Bronchial epithelial cell (primary cell): ENCODE measurements around the gene SYNGAP1. TPM values are rescaled to one million over a fixed set of nuclear protein-coding genes. Genes with fewer than 3 reads are reported as not detected.
A peak's percentile ranks its signal among the peaks of the same experiment; 100 is the strongest.

ENCODE experiments used
- DNase-seq: peaks from one replicate; pipeline ENCODE4 v3.0.0-alpha.2; 2010; ENCODE audit warnings: low read depth
- FAIRE-seq: peaks from 2 replicates; lab custom pipeline; 2011; peaks lifted over from hg19 to GRCh38; lab: Jason Lieb, UNC
- H3K27me3 ChIP-seq: 2 replicates; pipeline ENCODE4 v1.5.1; 2011; ENCODE audit warnings: low read length; ENCODE audit not compliant: control insufficient read depth, insufficient read depth
- H3K36me3 ChIP-seq: 2 replicates; pipeline ENCODE4 v1.5.1; 2011; ENCODE audit warnings: low read length; ENCODE audit not compliant: control insufficient read depth, insufficient read depth
- H3K4me3 ChIP-seq: 2 replicates; pipeline ENCODE4 v1.5.1; 2011; ENCODE audit warnings: mild to moderate bottlenecking, low read depth, low read length, control low read depth
- total RNA-seq: library from RNA; depleted of rRNA; stranded (reverse); fragments of >200 nt; gene quantifications from 2 replicates; pipeline ENCODE4 v1.2.1, GENCODE V29; 2014
- TF ChIP-seq, protein P1 (sequence below): IDR thresholded peaks from 2 replicates; pipeline ENCODE4 v1.5.1; 2011; ENCODE audit warnings: mild to moderate bottlenecking, moderate library complexity, low read length, control low read depth, inconsistent platforms; ENCODE audit not compliant: insufficient read depth, severe bottlenecking

SYNGAP1 gene
- total RNA-seq, 1 donor from 2014 or later: 0.79 TPM

DNA sequence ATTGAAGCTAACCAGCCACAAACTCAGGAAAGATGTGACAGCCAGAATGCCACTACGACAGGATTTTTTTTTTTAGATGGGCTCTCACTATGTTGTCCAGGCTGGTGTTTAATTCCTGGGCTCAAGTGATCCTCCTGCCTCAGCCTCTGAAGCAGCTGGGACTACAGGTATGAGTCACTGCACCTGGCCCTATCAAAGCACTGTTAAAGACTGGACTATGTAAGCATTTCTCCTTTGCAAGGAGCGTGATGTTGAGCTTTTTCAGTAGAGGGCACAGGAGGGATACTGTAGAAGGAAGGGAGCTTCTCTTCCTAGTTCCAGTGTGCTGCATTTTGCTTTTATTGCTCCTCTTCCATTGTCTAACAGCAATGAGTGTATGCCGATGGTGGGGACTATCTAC is 70.3 kb downstream of the SYNGAP1 start:
- FAIRE-seq (no peak), DNase-seq (peak; percentile 46)
- Histone ChIP-seq H3K36me3 (no peaks in the 10 kb centered on the region), H3K4me3 (no peak overlapping the region), H3K27me3 (no peaks in the 10 kb centered on the region)
- TF ChIP-seq, protein P1, sequence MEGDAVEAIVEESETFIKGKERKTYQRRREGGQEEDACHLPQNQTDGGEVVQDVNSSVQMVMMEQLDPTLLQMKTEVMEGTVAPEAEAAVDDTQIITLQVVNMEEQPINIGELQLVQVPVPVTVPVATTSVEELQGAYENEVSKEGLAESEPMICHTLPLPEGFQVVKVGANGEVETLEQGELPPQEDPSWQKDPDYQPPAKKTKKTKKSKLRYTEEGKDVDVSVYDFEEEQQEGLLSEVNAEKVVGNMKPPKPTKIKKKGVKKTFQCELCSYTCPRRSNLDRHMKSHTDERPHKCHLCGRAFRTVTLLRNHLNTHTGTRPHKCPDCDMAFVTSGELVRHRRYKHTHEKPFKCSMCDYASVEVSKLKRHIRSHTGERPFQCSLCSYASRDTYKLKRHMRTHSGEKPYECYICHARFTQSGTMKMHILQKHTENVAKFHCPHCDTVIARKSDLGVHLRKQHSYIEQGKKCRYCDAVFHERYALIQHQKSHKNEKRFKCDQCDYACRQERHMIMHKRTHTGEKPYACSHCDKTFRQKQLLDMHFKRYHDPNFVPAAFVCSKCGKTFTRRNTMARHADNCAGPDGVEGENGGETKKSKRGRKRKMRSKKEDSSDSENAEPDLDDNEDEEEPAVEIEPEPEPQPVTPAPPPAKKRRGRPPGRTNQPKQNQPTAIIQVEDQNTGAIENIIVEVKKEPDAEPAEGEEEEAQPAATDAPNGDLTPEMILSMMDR: no peak

DNA sequence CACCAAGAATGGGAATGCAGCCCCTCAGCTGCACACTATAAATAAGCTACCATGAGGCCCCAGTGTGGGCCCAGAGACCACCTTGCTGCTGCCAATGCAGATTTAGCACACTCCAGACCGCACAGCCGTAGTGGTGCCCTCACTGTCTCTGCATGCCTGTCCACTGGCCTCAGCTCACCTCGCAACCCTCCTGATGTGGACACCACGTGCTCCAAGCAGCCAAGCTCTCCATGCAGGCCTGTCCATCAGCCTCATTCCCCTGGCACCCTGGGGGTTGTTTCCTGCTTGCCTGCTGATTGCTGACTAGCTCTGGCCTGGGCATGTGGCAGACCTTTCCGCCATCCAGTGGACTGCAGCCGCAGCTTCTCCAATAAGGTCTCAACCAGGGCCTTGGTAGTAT is 70.8 kb downstream of the SYNGAP1 start:
- TF ChIP-seq, protein P1: no peak
- FAIRE-seq: no peak
- H3K27me3 ChIP-seq: no peaks in the 10 kb centered on the region
- no peak overlapping the region for H3K4me3 ChIP-seq
- H3K36me3 ChIP-seq: no peaks in the 10 kb centered on the region
- no peak for DNase-seq

DNA sequence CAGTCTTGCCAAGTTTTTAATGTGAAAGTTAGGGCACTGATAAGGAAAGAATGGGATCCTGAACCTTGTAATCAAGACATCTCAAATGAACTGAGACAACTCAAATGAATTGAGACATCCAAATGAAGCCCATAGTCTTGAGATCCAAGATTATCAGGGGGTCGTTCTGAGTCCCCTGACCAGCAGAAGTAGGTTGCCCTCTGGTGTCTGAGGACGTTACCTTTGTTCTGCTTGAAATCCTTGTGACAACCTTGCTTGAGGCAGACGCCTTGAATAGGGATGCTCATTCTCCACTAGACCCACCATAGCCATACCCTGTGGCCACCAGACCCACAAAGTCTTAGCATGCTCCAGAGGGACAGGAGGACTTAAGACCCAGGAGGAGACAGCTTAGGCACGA is 72.2 kb downstream of the SYNGAP1 start:
- FAIRE-seq: no peak
- no peaks in the 10 kb centered on the region for H3K36me3 ChIP-seq
- no peak for DNase-seq

DNA sequence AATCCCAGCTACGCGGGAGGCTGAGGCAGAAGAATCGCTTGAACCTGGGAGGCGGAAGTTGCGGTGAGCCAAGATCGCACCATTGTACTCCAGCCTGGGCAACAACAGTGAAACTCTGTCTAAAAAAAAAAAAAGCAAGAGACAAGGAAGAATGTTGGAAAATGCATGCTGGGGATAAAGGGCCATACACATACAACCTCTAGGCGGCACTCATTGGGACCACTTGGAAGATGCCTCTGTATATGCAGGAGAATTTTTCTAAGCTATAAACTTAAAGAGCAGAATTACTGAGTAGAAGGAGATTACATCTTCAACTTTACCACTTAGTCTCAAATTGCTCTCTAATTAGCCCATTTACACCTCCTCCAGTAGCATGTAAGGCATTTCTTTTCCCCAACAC is 77.3 kb downstream of the SYNGAP1 start:
- Histone ChIP-seq H3K4me3 (no peak overlapping the region), H3K27me3 (no peaks in the 10 kb centered on the region), H3K36me3 (no peaks in the 10 kb centered on the region)
- DNase-seq: no peak
- TF ChIP-seq, protein P1: no peak
- FAIRE-seq: no peak

More for the DNA sequence above, 72.2 kb downstream of the SYNGAP1 start:
- TF ChIP-seq, protein P1: no peak
- no peak overlapping the region for H3K4me3 ChIP-seq
- no peaks in the 10 kb centered on the region for H3K27me3 ChIP-seq

DNA sequence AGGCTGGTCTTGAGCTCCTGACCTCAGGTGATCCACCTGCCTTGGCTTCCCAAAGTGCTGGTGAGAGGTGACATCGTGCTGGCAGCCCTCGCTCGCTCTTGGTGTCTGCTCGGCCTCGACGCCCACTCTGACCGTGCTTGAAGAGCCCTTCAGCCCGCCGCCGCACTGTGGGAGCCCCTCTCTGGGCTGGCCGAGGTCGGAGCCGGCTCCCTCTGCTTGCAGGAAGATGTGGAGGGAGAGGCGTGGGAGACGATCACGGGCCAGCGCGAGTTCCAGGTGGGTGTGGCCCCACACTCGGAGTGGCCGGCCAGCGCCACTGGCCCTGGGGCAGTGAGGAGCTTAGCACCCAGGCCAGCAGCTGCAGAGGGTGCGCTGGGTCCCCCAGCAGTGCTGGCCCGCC is 82.6 kb downstream of the SYNGAP1 start:
- TF ChIP-seq, protein P1: no peak
- Histone ChIP-seq H3K4me3 (no peak overlapping the region), H3K27me3 (no peaks in the 10 kb centered on the region), H3K36me3 (no peaks in the 10 kb centered on the region)
- FAIRE-seq: no peak
- no peak for DNase-seq

DNA sequence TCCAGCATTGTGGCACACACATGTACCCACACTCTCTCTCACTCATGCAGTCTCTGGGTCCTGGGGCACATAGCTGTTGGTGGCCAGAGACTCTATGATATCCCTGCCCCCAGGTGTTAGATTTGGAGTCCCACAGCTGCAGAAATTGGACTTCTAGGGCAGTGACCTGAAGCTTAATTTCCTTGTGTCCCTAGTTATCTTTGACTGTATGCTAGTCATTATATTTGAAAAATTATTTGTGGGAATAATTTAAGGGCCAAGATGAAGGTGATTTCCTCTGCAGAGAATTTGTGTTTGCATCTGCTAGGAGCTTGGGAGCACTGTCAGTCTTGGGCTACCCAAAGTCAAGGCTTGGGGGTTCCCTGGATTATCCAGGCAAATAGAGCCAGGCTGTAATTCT is 84.6 kb downstream of the SYNGAP1 start:
- Histone ChIP-seq H3K27me3 (no peaks in the 10 kb centered on the region), H3K4me3 (no peak overlapping the region), H3K36me3 (no peaks in the 10 kb centered on the region)
- FAIRE-seq (no peak), DNase-seq (no peak)
- TF ChIP-seq, protein P1: no peak
